Chondrocyte (in vitro differentiated cells): ENCODE measurements around the gene MAP1B. TPM values are rescaled to one million over a fixed set of nuclear protein-coding genes. Genes with fewer than 3 reads are reported as not detected.

Experiments
- DNase-seq: peaks from one replicate; pipeline ENCODE4 v3.0.0; 2021; ENCODE audit warnings: mixed read lengths, low spot score
- H3K27ac Mint-ChIP-seq: one replicate; pipeline ENCODE4 v1.8.0; 2021; ENCODE audit warnings: mild to moderate bottlenecking, moderate library complexity, mixed read lengths; ENCODE audit not compliant: unreplicated experiment
- H3K27me3 Mint-ChIP-seq: 2 replicates; pipeline ENCODE4 v1.8.0; 2021; ENCODE audit warnings: low read depth, mixed read lengths
- H3K36me3 Mint-ChIP-seq: 2 replicates; pipeline ENCODE4 v1.8.0; 2021; ENCODE audit warnings: low read depth, mixed read lengths
- H3K4me1 Mint-ChIP-seq: 2 replicates; pipeline ENCODE4 v1.8.0; 2021; ENCODE audit warnings: low read depth, mild to moderate bottlenecking, mixed read lengths
- H3K4me3 Mint-ChIP-seq: one replicate; pipeline ENCODE4 v1.8.0; 2021; ENCODE audit warnings: mild to moderate bottlenecking, moderate library complexity, mixed read lengths; ENCODE audit not compliant: unreplicated experiment
- H3K9me3 Mint-ChIP-seq: 2 replicates; pipeline ENCODE4 v1.8.0; 2021; ENCODE audit warnings: low read depth, mixed read lengths
- CTCF ChIP-seq: fragments of 200-600 bp; sonication (generic); IDR thresholded peaks from 2 replicates; pipeline ENCODE4 v1.5.0; 2021; ENCODE audit warnings: antibody characterized with exemption, mild to moderate bottlenecking, moderate library complexity
- total RNA-seq: library from RNA; stranded (reverse); gene quantifications from 3 replicates; pipeline ENCODE4 v1.2.1, GENCODE V29; 2021

The MAP1B gene
- total RNA-seq, 1 donor from 2014 or later: 411 TPM

DNA sequence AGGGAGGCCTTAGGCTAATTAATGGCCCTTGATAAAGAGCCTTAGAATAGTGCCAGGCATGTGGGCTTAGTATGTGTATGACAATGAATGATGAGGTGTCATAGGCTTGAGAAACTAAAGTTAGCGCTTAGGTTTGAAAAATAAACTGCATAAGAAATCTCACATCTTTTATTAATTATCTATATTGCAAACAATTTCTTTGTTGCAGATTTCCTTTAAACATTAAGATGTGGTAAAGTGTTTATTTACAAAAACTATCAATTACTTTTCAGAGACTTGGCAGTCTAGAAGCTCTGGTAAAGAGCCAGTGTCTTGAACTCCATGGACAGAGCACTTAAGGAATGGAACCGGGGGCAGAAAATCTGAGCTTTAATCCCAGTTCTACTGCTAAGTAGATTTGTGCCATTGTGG lies 23.1 kb downstream of the MAP1B start:
- peak overlapping the region; percentile 63 for H3K27ac Mint-ChIP-seq
- H3K4me3 Mint-ChIP-seq: no peak overlapping the region
- DNase-seq: no peak
- H3K27me3 Mint-ChIP-seq: no peaks in the 10 kb centered on the region
- no peak for TF ChIP-seq CTCF
- no peaks in the 10 kb centered on the region for H3K9me3 Mint-ChIP-seq
- peaks cover 88% of the 10 kb centered on the region for H3K4me1 Mint-ChIP-seq
- peaks cover 25% of the 10 kb centered on the region for H3K36me3 Mint-ChIP-seq

GRCh38 chr5:72133212-72133990 lies 26.1 kb downstream of the MAP1B start:
- H3K27me3 Mint-ChIP-seq: no peaks in the 10 kb centered on the region
- DNase-seq: no peak
- peak overlapping the region; percentile 89 for H3K27ac Mint-ChIP-seq
- no peak overlapping the region for H3K4me3 Mint-ChIP-seq
- TF ChIP-seq CTCF: no peak
- peaks cover 86% of the 10 kb centered on the region for H3K4me1 Mint-ChIP-seq
- H3K36me3 Mint-ChIP-seq: peaks cover 28% of the 10 kb centered on the region
- H3K9me3 Mint-ChIP-seq: no peaks in the 10 kb centered on the region

DNA sequence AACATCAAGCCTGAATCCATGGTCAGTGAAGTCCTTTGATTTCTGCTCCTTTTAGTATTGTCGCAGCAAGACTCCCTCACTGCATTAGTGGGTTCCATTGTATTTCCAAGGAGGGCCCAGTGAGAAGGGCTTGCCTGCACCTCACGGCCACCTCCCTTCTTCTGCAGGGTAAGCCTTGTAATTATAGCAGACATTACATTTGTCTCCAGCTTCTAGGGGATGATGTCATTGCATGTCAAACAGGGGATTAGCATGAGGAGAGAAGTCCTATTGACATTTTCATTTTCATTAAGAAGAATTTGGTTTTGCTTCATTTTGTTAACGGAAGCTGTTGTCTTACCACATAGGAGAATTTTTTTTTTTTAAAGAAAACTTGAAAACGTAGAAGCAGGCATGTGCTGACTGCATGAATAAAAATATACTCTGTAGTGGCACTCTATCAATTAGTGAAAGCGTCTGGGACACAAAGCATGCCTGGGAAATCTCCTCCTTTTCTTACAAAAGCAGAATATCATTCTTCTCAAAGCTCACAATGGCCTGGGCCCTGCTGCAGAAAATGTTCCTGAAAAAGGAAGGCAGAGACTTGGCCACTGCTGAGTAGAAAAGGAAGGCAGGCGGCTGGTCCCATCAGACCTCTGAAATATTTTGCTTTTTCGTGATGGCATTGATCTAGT lies 27.1 kb downstream of the MAP1B start:
- Mint-ChIP-seq H3K9me3 (no peaks in the 10 kb centered on the region), H3K36me3 (peaks cover 28% of the 10 kb centered on the region), H3K27ac (peak overlapping the region; percentile 89), H3K27me3 (no peaks in the 10 kb centered on the region), H3K4me3 (no peak overlapping the region), H3K4me1 (peaks cover 90% of the 10 kb centered on the region)
- DNase-seq: no peak
- no peak for TF ChIP-seq CTCF

DNA sequence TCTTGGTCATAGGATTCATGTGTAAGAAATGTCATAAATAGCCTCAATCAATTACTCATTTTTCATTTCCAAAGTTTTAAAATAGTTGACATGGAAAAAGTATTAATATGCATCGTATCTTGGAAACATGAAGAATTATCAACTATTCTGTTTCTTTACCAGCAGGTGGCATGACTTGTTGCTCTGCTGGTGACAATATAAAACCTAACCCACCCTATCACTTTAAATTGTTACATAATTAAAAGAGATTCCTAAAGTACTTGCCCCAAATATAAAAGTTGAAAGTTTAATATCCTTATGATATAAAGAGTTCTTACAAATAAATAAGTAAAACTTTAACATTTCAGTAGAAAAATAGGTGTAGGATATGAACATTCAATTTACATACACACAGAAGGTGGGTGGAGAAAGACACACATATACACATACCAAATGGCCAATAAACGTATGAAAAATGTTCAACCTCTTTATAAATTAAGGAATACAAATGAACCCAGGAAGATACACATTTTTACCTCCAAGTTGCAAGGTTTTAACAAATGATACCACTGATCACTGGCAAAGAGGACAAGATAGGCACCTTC lies 30.6 kb downstream of the MAP1B start:
- no peaks in the 10 kb centered on the region for H3K9me3 Mint-ChIP-seq
- H3K4me1 Mint-ChIP-seq: peaks cover 88% of the 10 kb centered on the region
- no peak overlapping the region for H3K4me3 Mint-ChIP-seq
- H3K27me3 Mint-ChIP-seq: no peaks in the 10 kb centered on the region
- H3K36me3 Mint-ChIP-seq: peaks cover 29% of the 10 kb centered on the region
- peak overlapping the region; percentile 62 for H3K27ac Mint-ChIP-seq
- DNase-seq: no peak
- TF ChIP-seq CTCF: peak; percentile 80

GRCh38 chr5:72138943-72139521 lies 31.8 kb downstream of the MAP1B start:
- H3K27me3 Mint-ChIP-seq: no peaks in the 10 kb centered on the region
- H3K27ac Mint-ChIP-seq: peak overlapping the region; percentile 80
- no peaks in the 10 kb centered on the region for H3K9me3 Mint-ChIP-seq
- DNase-seq: no peak
- peaks cover 31% of the 10 kb centered on the region for H3K36me3 Mint-ChIP-seq
- TF ChIP-seq CTCF: no peak
- peak overlapping the region; percentile 24 for H3K4me3 Mint-ChIP-seq
- H3K4me1 Mint-ChIP-seq: peaks cover 88% of the 10 kb centered on the region
